Islet of Langerhans (tissue), 1 donor: ENCODE measurements around the gene SPG7.
"Not testable (repeated sequence)": the region's sequence is repeated elsewhere in the genome, so short reads cannot be mapped to it uniquely, and the experiment has no call there.

Source experiments
- FAIRE-seq: peaks from one replicate; lab custom pipeline; 2011; peaks lifted over from hg19 to GRCh38; lab: Jason Lieb, UNC

The SPG7 gene

GRCh38 chr16:89581861-89582563 is 73.8 kb downstream of the SPG7 start:
- no peak for FAIRE-seq

- FAIRE-seq: no peak
Observed at GRCh38 chr16:89582614-89583196, 74.5 kb downstream of the SPG7 start.

DNA sequence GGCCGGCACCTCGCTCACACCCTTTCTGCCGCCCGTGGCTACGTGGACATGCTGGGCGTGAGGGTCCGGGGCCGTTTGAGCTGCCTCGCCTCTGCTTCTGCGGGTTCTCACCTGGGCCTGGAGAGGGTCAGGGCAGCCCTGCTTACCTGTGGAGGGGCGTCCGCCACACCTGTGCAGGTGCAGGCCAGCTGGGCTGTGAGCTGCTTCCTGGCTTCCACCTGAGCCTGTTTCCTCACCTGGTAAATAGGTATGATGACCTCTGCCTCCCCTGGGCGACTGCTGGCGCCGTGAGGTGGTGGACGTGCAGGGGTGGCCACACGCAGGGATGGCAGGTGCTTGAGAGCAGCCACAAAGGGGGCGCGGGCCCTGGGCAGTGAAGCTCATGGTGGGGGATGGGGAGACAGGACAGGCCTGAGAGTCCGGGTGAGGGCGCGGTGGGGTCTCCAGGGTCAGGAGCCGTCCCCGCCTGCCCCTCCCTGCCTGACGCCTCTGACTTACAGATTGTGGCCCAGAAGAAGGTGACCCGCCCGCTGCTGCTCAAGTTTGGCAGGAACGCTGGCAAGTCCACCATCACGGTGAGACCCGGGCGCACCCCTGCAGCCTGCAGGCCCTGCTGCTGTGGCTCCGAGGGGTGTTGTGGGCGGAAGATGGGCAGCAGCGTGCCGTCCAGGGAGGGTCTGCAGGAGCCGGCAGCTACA is 75.1 kb downstream of the SPG7 start:
- no peak for FAIRE-seq

GRCh38 chr16:89583895-89584644 is 75.9 kb downstream of the SPG7 start:
- no peak for FAIRE-seq

DNA sequence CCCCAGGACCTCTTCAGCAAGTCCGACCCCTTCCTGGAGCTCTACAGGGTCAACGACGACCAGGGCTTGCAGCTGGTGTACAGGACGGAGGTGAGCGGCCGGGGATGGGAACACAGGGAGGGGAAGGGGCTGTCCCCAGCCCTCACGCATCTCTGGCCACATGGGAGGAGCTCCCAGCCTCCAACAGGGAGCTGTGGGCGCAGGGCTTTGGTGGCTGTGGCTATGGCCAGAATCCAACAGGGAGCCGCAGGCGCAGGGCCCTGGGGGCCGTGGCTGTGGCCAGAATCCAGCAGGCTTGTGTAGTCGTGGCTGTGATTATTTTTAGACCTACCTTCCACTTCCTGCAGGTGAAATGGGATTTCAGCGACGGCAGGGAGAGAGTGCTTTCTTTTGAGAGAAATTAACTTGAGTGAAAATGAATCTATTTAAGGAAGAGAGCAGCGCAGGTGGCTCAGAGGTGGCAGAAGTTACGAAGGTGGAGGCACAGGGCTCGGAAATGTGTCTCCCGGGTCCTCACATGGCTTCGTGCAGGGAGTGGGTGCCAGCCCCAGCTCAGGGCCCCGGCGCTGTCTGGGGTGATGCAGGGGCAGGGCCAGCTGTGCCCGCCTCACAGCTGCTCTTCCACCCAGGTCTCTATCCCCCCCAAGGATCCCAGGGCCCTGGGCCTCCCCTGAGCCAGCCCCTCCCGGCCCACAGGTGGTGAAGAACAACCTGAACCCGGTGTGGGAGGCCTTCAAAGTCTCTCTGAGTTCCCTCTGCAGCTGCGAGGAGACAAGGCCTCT is 76.8 kb downstream of the SPG7 start:
- FAIRE-seq: no peak

DNA sequence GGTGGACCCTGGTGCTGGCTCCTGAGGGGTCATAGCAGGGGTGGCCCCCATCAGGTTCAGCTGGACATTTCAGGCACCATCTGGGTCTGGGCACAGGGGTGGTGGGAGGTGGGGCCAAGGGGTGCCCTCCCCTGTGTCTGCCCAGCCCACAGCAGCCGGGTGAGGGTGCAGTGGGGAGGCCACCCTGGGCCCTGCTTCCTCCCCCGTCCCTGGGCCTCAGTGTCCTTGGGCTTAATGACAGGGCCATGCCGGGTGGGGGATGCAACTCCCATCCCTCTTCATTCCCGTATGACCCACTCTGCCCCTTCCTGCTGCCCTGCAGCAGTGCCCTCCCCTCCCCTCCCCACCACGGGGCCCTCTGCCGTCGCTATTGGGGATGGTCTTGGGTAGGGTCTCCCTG is 78.0 kb downstream of the SPG7 start:
- FAIRE-seq: no peak

DNA sequence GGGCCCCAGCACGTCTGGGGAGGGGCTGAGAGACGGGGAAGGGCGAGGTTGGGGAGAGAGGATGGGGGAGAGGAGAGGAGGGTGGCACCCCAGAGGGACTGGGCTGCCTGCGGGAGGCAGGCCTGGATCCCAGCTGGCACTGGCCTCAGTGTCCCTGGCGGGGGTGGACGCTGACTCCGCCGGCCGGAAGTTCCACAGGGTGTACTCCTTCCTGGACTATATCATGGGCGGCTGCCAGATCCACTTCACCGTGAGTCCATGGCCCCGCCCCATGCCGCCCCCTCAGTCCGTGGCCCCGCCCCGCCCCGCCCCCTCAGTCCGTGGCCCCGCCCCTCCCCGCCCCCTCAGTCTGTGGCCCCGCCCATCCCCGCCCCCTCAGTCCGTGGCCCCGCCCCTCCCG is 78.7 kb downstream of the SPG7 start:
- no peak for FAIRE-seq

GRCh38 chr16:89587676-89588075 is 79.5 kb downstream of the SPG7 start:
- not testable (repeated sequence) for FAIRE-seq

DNA sequence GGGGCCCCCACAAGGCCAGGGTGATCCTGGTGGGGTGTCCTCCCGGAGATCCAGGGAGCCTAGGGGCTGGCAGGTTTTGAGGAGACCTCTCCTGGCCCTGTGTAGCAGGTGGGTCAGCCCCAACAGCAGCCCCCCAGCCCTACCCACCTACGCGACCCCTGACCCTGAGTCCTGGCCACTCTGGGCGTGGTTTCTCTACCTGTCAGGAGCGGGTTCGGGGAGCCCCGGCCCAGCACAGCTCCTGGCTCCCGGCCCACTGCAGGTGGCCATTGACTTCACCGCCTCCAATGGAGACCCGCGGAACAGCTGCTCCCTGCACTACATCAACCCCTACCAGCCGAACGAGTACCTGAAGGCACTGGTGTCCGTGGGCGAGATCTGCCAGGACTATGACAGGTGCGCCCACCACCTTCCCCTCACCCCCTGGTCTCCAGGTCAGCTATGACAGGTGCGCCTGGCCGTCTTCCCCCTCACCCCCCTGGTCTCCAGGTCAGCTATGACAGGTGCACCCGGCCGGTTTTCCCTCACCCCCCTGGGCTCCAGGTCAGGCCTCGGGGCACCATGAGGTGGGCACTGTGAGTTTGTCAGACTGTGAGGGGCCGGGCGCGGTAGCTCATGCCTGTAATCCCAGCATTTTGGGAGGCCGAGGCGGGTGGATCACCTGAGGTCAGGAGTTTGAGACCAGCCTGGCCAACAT is 80.4 kb downstream of the SPG7 start:
- no peak for FAIRE-seq

- FAIRE-seq: no peak
Observed at GRCh38 chr16:89589241-89589926, 81.2 kb downstream of the SPG7 start.

GRCh38 chr16:89593841-89594240 is 85.6 kb downstream of the SPG7 start:
- FAIRE-seq: no peak

DNA sequence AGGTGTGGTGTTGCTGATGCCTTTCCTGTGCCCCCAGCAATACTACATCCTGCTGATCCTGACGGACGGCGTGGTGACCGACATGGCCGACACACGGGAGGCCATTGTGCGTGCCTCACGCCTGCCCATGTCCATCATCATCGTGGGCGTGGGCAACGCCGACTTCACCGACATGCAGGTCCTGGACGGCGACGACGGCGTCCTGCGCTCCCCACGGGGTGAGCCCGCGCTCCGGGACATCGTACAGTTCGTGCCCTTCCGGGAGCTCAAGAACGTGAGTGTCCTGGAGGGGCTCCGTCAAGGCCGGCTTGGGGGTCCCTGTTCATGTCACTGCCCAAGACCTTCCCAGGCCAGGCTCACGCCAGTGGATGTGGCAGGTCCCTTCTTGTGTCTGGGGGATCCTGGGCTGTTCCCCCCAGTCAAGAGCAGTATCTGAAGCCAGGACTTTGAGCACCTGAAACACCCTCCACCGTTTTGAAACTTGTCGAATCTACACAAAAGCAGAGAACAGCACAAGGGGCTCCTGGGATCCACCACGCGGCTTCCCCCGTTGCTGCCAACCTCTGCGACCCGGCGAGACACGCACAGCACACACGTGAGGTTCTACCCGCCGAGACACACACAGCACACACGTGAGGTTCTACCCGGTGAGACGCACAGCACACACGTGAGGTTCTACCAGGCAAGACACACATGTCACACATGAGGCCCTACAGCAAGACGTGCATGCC is 87.3 kb downstream of the SPG7 start:
- no peak for FAIRE-seq

GRCh38 chr16:89596061-89596689 is 88.0 kb downstream of the SPG7 start:
- FAIRE-seq: no peak

- FAIRE-seq: no peak
Observed at GRCh38 chr16:89596957-89597649, 88.9 kb downstream of the SPG7 start.

DNA sequence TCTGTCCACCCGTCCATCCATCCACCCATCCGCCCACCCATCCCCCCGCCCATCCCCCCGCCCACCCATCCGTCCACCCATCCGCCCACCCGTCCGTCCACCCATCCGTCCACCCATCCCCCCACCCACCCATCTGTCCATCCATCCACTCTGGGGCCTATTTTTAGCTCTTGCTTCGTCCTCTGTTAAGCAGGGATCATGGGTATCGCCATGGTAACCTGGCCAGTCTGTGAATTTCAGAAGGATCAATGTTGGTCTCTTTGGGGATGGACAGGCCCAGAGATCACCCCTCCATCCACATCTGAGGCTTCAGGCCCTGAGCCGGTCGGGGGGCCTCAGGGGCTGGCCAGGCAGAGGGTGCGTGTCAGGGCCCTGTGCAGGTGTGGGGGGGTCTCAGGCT is 90.0 kb downstream of the SPG7 start:
- no peak for FAIRE-seq

- FAIRE-seq: no peak
Observed at GRCh38 chr16:89599451-89599858, 91.3 kb downstream of the SPG7 start.

- FAIRE-seq: no peak
Observed at GRCh38 chr16:89599902-89600301, 91.7 kb downstream of the SPG7 start.

GRCh38 chr16:89600427-89600826 is 92.2 kb downstream of the SPG7 start:
- FAIRE-seq: no peak

DNA sequence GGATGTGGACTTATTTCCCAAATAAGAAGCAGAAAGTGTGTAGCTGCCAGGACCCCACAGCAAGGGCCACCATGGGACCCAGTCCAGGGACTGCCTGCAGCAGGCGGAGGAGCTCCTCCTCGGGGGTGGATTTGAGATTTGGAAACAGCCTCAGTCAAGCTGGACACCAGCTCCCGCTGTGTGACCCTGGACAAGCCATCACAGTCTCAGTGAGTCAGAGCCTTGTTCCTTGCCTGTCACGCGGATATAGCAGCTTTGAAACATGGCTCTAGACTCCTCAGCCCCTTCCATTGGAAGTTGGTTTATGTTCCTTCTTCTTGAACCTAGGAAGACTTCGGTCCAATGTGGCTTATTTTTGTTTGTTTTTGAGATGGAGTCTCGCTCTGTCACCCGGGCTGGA is 92.8 kb downstream of the SPG7 start:
- no peak for FAIRE-seq
